ENCODE measurements around the gene MAP3K7.

Gene MAP3K7

GRCh38 chr6:90586836-90587638, at the start of gene MAP3K7:
Gene MAP3K7 (minus strand): TSS chr6:90587072. CDS start chr6:90586883, 189 bp downstream.
- peak; percentile 95 for DNase-seq

- no peak for DNase-seq
These were observed 44.2 kb upstream of the MAP3K7 start for GRCh38 chr6:90631046-90631445.

DNA sequence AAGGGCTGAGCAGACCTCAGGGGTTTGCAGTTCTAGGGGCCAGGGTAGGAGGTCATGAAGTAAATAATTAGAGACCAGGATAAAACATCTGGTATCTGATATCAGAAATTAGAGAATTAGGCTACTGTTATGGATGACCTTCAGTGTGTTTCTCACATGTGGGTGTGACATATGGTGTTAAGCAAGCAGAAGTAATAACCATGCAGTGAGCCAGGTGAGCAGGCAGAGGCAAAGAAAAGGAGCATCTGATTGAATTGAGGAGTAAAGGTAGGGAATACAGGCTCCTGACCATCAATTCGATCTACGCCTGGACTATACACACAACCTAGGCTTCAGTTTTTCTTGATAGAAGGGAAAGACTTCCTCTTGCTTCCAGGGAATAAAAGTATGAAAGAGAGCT, 34.7 kb upstream of the MAP3K7 start:
- DNase-seq = no peak

GRCh38 chr6:90619221-90619620, 32.3 kb upstream of the MAP3K7 start:
- no peak for DNase-seq

- no peak for DNase-seq
These were observed 25.4 kb upstream of the MAP3K7 start for GRCh38 chr6:90612313-90612680.

GRCh38 chr6:90611543-90612312, 24.9 kb upstream of the MAP3K7 start:
- no peak for DNase-seq

DNA sequence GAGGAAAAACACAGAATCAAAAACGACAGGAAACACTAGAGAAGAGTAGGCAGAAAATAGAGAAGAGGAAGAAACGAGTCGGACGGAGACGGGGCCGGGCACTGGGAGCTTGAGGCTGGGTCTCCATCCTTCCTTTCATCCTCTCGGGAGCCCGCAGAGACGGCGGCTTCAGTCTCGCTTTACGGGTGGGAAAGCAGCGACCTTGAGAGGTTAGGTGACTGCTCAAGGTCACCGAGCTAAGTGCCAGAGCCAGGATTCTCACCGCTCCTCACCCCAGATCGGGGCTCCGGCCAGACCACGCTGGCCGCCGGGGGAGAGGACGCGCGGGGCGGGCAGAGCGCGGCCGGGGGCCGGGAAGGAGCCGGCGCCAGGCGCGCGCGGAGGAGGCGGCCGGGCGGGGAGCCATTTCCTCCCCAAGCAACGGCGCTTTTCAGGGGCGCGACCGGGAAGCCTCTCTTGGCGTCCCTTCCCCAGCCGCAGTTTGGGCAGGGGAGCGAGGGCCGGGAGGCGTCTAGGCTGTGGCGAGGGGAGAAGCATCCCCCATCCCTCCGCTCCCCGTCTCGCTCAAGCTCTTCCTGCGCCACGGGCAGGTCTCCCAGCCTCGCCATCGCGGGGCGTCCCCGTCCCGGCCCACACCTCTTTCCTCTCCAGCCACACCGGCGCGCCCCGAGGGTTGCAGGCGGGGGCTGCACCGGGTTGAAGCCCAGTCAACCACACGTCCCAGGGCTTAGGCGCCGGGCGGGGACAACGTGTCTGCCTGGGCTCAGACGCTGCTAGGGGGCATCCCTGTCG, 24.1 kb upstream of the MAP3K7 start:
- DNase-seq = peak; percentile 25

DNA sequence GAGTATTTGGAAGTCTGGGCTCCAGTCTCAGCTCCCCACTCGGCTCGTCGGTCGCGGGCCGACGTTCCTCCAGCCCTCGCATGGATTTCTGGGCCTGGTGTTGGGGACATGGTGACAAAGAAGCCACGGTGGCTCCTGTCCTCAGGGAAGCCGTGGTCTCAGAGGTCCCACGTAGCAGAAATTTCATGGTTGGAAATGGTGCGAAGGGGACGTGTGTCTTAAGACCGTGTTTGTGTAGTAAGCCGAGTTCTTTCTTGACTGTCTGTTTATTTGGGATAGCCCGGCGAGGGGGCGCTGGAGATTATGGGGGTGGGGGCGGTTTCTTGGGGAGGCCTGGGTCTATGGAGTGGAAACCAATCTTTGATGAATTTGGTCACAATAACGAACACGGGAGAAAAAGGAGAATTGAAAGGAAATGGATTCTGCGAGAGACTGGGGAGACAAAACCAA, 23.5 kb upstream of the MAP3K7 start:
- DNase-seq = no peak

DNA sequence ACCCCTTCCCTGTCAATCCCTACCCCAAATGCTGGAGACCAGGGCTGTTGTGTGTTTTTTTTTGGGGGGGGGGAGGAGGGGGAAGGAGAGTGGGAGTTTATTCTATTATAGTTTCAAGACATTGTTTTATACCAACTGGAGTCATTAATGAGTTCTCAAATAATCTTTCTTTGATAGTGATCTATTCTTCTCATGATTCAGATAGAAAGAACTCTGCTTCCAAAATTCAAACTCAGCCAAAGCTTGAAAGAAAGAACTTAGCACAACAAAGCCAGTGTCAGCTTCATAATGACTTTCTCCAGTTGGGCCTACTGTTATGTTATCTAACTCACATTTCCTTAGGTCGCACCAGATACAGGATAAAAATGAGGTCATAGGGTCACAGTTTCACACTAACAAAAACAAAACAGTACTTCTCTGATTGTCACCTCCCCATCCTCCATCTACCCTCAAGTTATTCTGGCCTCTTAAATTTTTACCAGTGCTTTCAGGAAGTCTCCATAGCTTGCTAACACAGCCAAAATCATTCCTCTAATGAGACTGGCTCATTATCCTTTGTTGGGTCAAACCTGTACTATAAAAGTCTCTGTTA, 19.0 kb upstream of the MAP3K7 start:
- no peak for DNase-seq

- no peak for DNase-seq
These were observed 17.7 kb upstream of the MAP3K7 start for GRCh38 chr6:90604546-90604945.

DNA sequence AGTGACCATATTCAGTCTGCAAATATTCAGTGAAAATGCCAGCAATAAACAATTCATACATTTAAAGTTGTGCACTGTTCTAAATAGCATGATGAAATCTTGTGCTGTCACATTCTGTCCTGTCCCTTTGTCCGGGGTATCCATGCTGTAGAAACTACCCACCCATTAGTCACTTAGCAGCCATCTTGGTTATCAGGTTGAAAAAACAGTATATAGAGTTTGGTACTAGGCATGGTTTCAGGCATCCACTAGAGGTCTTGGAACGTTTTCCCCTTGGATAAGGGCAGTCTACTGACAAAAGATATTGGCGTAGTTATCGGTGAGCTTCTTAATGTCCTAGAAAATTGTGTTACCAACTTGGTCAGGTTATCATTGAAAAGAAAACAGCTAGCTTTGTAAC, 12.3 kb upstream of the MAP3K7 start:
- DNase-seq = no peak

DNA sequence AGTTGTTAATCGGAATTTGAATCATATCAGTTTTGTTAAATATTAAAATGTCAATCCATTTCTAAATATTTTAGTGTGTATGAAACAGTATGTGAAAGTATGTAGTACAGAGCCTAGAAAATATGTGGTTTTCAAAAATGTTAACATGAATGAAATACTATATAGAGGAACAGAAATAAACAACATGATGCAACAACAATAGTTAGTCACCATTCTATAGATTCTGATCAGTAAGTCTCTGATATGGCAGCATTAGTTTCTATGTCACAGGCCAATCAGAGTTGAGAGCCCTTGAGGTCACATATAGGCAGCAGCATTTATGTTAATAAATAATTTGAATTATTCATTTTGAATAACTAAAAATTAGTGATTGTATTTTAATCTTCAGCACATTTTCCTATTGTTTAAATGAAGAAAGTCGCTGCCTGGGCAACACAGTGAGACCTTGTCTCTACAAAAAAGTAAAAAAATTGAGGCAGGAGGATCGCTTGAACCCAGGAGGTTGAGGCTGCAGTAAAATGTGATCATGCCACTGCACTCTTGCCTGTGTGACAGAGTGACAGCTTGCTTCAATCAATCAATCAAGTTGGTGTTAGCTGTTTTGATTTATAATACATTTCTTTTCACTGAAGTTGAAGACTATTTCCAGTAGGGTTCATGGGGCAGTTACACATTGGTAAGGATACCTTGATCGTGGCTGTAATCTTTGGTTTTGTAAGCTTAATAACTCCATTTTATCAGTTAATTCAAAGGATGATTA, 11.5 kb upstream of the MAP3K7 start:
- DNase-seq = no peak

GRCh38 chr6:90596967-90597539, 10.2 kb upstream of the MAP3K7 start:
- DNase-seq = no peak

- no peak for DNase-seq
These were observed 9.0 kb upstream of the MAP3K7 start for GRCh38 chr6:90595854-90596253.

GRCh38 chr6:90586546-90586835, 381 bp downstream of the MAP3K7 start:
- no peak for DNase-seq

DNA sequence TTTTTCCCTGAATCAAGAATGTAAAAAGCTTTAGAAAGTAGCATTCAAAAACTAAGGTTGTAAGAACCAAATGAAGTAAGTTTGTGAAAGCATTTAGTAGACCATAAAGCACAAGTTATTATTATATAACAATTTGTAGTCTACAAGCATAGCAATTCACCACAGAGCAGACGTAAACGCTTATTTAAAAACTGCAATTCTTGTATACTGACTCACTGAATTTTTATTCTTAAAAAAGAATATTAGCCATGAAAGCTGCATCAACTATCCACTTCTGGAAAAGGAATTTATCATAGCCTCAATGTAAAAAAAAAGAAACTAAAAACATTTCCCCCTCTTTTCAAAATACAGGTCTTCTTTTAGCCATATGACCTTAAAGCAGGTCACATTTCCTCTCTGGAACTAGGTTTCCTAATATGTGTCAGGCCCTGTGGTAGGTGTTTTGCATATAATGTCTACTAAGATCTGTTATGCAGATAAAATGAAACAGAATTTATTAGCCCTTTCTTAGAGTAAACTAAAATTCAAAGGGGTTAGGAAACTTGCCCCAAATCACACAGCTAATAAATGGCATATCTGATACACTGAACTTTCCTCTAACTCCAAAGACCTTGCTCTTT, 2.1 kb downstream of the MAP3K7 start:
- no peak for DNase-seq

DNA sequence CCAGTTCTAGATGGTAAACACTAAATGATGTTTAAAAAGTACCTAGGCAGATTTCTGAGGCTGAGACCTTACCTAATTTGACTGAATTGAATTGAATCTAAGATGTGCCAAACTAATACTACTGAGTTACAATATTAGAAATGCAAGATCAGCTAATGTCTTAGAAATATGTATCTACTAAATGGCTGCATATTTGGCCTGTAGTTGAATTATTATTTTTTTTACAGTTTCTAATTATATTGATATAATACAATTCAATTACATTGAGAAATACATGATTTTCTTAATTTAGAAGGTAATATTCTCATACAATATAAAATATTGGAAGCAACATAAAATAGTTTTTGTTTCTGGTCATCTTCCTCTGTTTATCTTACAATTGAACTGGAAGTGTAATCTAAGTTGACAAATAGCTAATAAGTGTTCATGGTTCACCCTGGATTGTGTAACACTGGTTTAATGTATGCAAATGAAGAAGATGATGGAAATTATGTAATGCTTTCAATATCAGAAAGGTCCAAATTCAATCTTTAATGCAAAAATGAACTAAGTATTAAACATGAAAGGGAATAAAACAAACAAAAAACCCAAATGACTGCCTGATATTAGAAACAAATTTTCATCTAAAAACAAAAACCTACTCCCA, 2.9 kb downstream of the MAP3K7 start:
- no peak for DNase-seq

DNA sequence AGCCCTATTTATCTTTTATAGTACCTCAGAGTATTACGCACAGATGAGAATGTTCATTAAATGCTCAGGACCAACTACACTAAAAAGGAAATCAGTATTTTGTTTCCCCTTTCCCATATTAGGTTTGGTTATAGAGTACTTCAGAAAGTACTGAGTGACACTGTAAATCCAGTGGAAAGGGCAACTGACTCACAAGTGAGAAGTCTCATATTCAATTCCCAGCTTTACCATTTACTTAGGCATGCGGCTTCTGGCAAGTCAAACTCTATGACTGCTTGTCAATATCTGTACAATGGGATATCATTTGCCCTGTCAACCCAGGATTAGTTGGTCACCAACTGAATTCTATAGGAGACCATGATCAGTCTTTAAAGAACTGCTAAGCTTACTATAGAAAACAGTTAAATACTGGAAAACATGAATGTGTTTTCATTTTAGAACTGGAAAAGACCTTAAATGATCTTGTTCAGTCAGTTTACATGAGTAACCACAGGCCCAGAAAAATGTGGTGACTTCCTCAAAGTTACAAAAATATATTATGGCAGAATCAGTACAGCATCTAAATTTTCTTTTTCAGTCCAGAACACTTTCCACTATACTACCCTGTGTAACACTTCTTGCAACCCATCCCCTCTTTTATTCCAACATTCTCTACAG, 3.6 kb downstream of the MAP3K7 start:
- no peak for DNase-seq

- DNase-seq = no peak
These were observed 5.7 kb downstream of the MAP3K7 start for GRCh38 chr6:90581146-90581545.

- no peak for DNase-seq
These were observed 7.8 kb downstream of the MAP3K7 start for GRCh38 chr6:90578894-90579549.

All from activated naive CD4-positive, alpha-beta T cell treated with Interleukin-2 at 50 U/mL for 16 hours (primary cell).